ENCODE measurements around the gene KAT2A. TPM values are rescaled to one million over a fixed set of nuclear protein-coding genes. Genes with fewer than 3 reads are reported as not detected.
"Not testable (repeated sequence)": the region's sequence is repeated elsewhere in the genome, so short reads cannot be mapped to it uniquely, and the experiment has no call there.

The KAT2A gene
- 19.9 TPM for total RNA-seq

GRCh38 chr17:42120770-42121769 is at the start of gene KAT2A:
Gene KAT2A, minus strand, starts transcription at chr17:42121367. Its CDS starts 63 bp downstream, at chr17:42121304.
- DNase-seq: peak; percentile 93

- DNase-seq: no peak
These were observed 48.2 kb upstream of the KAT2A start for GRCh38 chr17:42169351-42169750.

GRCh38 chr17:42167807-42168206 is 46.6 kb upstream of the KAT2A start:
- no peak for DNase-seq

- no peak for DNase-seq
These were observed 45.1 kb upstream of the KAT2A start for GRCh38 chr17:42166196-42166763.

GRCh38 chr17:42165751-42166150 is 44.6 kb upstream of the KAT2A start:
- no peak for DNase-seq

- no peak for DNase-seq
These were observed 42.7 kb upstream of the KAT2A start for GRCh38 chr17:42163696-42164407.

GRCh38 chr17:42163113-42163512 is 41.9 kb upstream of the KAT2A start:
- no peak for DNase-seq

- DNase-seq: no peak
These were observed 39.4 kb upstream of the KAT2A start for GRCh38 chr17:42160531-42160910.

GRCh38 chr17:42159796-42160530 is 38.8 kb upstream of the KAT2A start:
- no peak for DNase-seq

GRCh38 chr17:42155614-42156045 is 34.5 kb upstream of the KAT2A start:
- DNase-seq: no peak

- no peak for DNase-seq
These were observed 33.0 kb upstream of the KAT2A start for GRCh38 chr17:42153919-42154742.

GRCh38 chr17:42146911-42147607 is 25.9 kb upstream of the KAT2A start:
- no peak for DNase-seq

- DNase-seq: not testable (repeated sequence)
These were observed 22.0 kb upstream of the KAT2A start for GRCh38 chr17:42143138-42143537.

- DNase-seq: peak; percentile 68
These were observed 21.3 kb upstream of the KAT2A start for GRCh38 chr17:42142371-42142896.

- no peak for DNase-seq
These were observed 20.2 kb upstream of the KAT2A start for GRCh38 chr17:42141382-42141781.

- not testable (repeated sequence) for DNase-seq
These were observed 19.5 kb upstream of the KAT2A start for GRCh38 chr17:42140690-42141089.

- peak; percentile 36 for DNase-seq
These were observed 17.8 kb upstream of the KAT2A start for GRCh38 chr17:42138749-42139492.

GRCh38 chr17:42136654-42137051 is 15.5 kb upstream of the KAT2A start:
- no peak for DNase-seq

Measured in tongue (tissue), 2 donors.